HS-5 (cell line): ENCODE results near the gene DHRS13.
"Not testable (repeated sequence)": the region's sequence is repeated elsewhere in the genome, so short reads cannot be mapped to it uniquely, and the experiment has no call there.

ENCODE experiments used
- DNase-seq: peaks from one replicate; pipeline ENCODE4 v3.0.0-alpha.2; 2012; ENCODE audit warnings: low read depth

Gene DHRS13

DNA sequence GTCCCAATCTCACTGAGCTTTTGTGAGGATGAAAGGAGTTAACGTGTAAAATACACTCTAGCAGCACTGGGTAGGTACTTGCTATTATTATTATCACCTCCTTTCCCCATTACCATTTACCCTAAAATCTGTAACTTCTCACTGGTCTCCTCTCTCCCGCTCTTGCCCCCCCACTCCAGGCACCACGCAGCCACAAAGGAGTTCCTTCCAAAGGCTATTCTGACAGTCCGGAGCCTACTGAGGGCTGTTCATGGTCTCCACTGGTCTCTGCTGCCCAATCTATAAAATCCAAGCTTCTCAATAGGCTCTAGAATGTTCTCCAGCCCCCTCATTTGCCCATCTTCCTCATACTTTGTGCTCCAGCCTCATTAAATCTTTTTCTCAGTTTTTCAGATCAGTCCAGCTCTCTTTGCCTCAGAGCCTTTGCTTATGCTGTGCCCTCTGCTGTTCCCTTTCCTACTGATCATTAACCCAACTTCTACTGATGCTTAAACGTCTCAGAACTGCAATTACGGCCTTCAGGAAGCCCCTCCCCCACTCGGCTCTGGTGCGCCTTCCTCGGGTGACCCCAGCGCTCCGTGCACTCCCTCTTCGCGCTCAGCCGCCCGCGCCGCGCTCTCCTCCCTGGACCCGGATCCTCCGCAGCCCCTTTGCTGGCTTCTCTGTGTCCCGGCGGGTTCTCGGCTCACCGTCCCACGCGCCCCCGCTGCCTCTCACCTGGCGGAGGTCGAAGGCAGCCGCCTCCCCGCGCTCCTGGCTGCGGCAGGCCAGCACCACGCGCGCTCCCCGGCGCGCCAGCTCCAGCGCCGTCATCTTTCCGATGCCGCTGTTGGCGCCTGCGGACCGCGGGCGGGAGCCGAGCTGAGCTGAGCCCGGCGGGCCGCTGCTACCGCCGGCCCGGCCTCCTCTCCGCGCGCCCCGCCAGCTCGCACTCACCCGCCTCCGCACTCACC is 737 bp downstream of the DHRS13 start:
- no peak for DNase-seq

DNA sequence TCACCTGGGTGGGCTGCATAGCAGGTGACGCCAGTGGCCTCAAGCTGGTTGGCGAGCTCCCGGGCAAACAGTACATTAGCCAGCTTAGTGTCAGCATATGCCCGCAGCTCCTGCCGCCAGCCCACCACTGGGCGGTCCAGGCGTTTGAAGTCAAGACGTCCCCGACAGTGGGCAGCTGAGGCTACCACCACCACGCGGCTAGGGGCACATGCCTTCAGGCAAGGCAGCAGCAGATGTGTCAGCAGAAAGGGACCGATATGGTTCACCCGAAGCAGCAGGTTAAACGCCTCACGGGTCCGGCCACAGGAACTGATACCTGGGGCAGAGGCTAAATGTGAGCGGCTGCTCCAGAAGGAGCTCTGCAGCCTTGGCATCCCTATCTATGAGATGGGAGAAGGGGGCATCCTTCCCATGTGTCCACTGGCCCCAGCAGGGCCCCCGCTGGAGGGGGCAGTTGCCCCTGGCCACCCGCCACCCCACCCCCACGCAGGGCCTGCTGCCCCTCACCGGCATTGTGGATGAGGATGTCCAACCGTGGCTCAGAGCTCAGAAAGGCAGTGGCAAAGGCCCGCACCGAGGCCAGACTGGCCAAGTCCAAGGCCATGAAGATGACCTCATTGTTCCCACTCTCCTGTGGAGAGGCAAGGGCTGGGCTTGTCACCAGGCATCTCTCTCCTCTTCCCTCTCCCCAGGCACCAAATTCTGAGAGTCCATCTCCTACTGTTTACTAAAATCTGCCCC is 1.7 kb downstream of the DHRS13 start:
- no peak for DNase-seq

DNA sequence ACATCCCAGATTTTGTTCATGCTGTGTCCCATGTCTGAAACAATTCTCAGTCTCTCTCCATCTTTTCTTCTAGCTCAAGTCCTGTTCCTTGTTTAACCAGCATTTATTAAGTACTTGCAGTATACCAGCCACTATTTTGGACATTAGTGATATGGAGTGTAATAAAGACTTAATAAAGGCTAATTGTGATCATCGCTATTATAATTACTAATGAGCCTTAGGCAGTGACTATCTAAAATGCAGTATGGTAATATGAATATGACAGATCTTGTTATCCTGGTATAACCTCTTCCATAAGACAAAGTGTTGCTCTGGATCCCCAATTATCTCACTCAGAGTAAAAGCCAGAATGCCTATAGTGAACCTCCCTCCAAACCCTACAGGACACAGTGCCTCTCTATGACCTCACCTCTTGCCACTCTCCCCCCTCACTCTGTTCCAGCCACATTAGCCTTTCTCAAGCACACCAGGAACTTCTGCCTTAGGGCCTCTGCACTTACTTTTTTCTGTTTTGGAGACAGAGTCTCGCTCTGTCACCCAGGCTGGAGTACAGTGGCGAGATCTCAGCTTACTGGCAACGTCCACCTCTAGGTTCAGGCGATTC is 3.6 kb downstream of the DHRS13 start:
- DNase-seq: no peak

DNA sequence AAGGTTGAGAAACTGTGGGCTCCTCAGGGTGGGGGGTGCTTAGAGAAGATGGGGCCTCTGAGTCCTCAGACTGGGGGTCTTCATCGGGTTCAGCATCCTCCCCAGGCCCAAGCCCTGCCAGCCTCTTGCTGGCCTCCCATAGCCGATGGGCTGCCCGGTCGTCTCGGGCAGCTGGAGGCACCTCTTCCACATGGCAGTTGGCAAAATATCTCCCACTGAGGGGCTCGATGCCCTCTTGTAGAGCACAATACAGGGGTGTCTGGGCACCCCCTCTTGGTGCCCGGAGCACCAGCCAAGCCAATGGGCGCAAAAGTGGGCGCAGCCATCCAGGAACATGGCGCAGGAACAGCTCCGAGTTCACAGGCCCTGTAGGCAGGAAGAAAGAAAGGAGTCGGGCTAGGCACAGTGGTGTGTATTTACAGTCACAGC is 4.3 kb downstream of the DHRS13 start:
- no peak for DNase-seq

DNA sequence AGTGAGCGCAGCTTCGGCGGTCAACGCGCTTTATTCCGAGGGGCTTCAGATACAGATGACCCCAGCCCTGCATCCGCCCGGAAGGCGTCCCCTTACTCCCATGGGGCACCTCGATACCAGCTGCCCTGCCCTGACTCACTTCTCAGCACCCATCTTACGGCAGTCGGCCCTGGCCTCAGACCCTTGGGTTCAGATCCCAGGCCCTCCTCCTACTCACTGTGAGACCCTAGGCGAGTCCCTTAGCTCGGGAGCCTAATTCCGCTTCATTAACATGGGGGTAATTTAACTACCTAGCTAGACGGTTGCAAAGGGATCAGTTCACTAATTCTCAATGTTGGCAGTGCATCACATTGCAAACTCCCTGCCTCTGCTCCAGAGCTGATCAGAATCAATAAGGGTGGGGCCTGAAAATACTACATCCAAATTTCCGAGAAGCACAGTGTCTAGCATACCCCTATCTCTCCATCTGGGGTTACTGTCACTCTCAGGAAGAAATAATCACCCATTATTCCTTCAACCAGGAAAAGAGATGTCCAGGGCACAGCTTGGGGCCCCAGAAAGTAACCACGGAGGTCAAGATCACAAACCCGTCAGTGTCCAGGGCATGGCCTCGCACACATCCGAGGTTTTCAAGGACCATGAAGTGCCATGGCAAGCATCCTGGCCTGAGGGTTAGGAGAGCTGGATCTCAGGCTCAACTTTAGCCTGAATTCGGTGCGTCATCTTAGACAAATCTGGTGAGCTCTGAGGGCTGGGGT is 4.9 kb downstream of the DHRS13 start:
- no peak for DNase-seq

DNA sequence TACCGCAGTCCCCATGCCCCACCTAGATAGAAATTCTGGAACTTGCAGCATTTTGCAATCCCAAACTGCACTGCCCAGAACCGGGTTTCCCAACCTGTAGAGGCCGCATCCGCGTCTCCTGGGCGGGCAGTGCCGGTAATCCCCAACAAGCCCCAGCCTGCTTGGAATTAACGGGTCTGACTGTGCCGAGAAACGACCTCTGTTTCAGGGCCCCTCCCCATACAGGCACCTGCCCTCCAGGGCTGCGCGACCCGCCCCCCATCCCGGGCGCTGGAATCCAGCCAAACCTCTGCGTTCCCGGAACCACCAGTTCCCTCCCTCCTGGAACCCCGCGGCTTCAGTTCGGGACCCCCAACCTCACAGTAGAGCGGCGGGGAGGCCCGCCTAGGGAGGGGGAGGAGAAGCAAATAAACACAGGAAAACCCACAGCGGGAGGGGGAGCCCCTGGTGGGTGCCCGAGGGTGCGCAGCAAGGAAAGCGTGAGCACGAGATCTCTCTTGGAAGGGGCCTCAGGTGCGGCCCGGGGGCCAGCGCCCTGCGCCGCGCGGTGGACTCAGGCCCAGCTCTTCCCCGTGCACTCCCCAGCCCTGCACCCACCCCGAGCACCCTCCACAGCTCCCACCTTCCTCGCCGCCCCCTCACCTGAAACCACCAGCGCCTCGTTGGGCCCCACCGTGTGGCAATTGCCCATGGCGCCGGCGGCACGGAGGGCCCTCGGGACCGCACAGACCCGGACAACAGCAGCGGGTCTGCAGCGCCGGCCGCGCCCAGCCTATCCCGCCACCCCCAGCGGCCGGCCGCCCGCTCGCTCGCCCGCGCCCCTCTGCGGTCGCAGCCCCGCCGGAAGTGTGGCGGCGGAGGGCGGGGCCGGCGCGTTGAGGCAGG is 5.8 kb downstream of the DHRS13 start, which contains the start of gene FLOT2:
Gene FLOT2, minus strand, starts transcription at position 850 of the 885 bp plus-strand sequence. Its CDS starts 159 bp downstream, at position 691.
- no peak for DNase-seq

DNA sequence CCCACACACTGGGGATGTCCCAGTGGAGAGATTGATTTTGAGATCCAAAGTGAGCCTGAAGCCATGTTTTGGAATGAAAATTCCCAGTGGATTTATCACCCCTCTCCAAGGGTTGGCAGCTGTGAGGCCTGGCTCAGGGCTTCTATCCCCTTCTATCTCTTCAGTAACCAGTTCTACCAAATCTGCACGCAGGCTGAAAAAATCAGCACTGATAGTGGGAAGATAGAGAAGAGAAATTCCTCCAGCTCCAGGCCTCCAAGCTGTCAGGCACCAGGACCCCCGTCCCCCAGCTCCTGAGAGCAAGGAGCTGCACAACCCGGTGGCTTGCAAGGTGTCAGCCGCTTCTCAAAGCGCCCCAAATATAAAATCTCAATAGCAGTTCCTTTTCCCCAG is 6.4 kb downstream of the DHRS13 start:
- DNase-seq: no peak

DNA sequence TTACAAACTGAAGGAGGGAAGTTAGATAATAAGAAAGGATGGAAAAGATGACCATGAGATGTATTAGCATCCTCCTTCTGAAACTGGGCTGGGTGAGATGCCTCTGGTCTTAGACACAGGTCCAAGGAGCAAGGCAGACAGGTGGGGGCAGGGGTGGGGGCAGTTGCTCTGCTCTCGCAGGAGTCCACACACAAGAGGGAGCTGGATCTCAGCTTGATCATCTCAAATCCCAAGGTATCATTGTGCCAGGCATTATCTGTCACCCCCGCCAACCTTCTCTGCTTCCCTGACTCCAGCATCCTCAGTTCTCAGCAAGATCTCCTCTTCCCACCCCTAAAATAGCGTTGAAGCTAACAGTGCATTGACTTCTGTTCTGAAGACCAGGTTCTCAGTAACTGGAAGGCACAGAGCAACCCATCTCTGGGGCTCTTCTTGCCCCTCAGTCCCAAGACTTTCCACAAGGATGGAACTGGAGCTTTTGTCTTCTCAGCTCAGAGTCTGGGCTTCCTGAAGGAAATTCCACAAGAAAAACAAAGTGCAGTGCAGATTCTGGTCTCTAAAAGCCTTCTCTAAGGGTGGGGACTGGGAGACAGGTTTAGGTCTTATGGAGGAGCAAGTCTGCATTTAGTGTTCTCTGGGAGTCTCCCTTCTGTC is 7.0 kb downstream of the DHRS13 start:
- DNase-seq: no peak

DNA sequence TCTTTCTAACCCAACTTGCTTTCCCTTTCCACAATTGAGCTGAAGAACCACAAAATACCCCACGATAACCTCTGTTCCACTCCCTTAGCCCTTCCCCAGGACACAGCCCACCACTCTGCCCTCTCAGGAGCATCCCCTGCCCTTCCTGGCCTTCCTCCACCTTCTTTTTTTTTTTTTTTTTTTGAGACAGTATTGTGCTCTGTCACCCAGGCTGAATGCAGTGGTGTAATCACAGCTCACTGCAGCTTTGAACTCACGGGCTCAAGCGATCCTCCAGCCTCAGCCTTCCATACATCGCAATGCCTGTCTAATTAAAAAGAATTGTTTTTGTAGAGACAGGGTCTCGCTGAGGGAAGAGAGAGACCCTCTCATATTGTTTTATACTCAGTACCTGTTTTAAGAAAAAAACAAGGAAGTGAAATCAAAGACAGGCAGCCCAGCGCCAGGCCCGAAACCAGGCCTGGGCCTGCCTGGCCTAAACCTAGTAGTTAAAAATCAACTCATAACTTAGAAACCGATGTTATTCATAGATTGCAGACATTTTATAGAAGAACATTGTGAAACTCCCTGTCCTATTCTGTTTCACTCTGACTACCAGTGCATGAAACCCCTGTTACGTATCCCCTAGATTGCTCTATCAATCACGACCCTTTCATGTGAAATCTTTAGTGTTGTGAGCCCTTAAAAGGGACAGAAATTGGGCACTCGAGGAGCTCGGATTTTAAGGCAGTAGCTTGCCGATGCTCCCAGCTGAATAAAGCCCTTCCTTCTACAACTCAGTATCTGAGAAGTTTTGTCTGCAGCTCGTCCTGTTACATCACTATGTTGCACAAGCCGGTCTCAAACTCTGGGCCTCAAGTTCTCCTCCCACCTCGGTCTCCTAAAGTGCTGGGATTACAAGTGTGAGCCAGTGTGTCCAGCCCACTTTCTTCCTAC is 9.4 kb downstream of the DHRS13 start:
- DNase-seq: not testable (repeated sequence)

DNA sequence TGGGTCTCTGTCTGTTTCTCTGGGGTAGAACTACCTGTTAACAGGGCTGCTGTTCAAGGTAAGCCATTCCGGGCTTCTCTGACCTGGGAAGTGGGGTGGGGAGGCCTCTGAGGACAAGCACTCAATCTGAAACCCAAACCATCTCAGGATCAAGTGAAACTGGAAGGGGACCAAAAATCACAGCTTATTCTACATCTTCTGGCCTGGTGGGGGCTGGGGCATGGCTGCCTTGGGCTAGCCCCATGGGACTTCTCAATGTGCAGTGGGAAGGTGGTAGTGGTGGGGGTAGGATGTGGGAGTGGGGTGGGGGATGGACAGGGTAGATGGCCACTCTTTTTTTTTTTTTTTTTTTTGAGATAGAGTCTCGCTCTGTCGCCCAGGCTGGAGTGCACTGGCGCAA is 10.9 kb downstream of the DHRS13 start:
- no peak for DNase-seq

DNA sequence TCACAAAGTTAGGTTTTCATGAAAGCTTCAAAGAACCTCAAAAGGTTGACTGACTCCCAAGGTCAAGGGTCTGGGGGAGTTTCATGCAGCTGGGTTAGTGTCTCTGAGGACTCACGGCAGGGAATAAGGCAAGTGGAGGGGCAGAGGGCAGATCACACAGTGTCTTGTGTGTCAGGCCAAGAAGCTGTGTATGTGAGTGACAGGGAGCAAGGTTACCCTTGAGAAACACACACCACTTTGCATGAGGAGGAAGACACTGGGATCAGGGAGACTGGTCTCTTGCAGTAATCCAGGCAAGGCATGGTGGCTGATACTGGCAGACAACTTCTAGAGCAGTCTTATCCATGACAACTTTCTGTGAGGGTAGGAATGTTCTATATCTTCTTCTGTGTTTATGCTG is 11.7 kb downstream of the DHRS13 start:
- no peak for DNase-seq

DNA sequence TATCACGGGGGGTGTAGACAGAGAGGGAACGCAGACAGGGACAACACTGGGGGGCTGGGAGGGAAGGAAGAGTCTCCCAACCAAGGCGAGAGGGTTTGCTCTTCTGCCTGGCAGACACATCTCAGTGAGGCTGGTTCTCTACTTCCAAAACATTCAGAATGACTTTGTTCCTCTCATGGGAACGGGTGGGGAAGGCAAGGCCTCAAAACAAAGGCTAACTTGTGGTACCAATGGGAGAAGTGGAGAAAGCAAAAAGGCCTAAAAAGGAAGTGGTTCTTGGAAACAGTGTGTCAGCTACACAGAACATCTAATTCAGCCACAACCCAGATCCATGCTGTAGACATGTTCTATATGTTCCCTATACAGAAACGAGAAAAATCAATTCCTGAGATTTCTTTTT is 12.9 kb downstream of the DHRS13 start:
- DNase-seq: no peak

DNA sequence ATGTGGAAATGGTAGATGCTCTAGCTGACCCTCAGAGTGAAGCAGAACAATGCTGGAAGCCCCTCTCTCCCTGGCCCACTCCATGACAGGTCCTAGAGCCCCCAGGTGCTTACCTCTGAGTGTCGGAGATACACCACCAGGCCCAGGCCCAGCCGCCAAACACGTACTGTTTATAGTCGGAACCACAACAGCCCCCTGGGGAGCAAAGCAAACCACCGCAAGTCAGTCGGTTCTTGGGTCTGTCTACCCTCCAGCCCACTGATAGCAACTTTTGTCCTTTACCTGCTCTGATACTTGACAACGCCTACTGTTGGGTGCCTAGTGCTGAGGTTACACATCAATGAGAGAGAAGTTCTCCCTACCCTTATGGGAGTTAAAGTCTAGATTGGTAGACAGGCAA is 14.0 kb downstream of the DHRS13 start:
- DNase-seq: no peak

DNA sequence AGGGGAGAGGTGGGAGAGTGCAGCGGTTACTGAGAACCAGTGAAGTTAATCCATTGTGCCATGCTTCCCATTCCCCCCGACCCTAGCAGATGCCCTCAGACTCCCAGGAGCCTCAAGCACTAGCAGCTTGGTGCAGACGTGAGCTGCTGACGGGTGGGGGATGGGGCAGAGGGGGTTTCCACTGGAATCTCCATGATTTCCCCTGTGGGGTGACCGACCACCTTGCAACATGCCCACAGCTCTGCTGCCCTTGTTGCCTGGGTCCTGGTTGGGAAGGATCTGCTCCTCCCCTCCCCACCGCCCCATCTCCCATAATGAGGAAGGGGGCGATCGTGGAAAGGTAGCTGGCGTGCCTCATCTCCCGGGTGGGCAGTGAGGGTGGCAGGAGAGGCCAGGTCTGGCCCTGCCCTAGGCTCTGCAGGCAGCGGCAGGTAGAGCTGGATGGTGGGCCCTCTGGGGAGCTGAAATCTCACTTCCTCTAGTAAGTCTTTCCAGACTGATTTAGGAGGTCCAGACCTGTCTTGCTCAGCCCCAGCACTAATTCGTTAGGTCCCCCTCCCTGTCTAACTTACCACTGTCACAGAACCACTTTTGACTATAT is 14.9 kb downstream of the DHRS13 start:
- no peak for DNase-seq

DNA sequence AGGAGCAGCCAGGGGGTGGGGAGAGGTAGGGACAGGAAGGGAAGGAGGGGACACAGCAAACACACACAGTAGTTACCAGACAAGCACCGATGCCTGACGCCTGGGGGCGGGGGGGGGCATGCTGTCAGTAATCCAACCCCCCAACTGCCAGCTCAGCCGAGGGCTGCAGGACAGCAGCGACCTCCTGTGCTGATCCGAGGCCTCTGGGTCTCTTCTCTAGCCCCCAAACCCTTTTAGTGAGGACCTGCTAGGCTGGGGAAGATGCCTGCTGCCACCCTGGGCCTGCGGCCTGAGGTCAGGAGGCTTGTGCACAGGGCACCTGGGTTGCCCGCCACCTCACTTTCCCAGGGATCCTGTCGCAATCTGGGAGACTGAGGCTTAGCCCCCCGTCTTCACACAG is 16.9 kb downstream of the DHRS13 start:
- DNase-seq: no peak

DNA sequence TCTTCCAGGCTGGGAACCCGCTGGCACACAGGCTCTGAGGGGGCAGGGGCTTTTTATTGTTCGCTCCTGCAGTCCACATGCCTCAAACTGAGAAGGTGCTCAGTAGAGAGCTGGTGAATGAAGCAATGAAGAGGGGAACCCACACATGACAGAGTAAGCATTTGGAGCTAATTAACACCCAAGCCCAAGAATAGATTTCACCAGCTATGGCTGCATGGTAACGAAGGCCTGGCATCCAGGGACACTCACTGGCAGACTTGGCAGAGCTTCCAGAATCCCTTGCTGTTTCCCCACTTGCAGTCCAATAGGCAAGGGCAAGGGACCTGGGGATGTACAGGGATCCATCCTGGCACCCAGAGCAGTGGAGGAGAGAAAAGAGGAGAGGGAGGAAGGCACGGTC is 17.5 kb downstream of the DHRS13 start:
- DNase-seq: no peak

DNA sequence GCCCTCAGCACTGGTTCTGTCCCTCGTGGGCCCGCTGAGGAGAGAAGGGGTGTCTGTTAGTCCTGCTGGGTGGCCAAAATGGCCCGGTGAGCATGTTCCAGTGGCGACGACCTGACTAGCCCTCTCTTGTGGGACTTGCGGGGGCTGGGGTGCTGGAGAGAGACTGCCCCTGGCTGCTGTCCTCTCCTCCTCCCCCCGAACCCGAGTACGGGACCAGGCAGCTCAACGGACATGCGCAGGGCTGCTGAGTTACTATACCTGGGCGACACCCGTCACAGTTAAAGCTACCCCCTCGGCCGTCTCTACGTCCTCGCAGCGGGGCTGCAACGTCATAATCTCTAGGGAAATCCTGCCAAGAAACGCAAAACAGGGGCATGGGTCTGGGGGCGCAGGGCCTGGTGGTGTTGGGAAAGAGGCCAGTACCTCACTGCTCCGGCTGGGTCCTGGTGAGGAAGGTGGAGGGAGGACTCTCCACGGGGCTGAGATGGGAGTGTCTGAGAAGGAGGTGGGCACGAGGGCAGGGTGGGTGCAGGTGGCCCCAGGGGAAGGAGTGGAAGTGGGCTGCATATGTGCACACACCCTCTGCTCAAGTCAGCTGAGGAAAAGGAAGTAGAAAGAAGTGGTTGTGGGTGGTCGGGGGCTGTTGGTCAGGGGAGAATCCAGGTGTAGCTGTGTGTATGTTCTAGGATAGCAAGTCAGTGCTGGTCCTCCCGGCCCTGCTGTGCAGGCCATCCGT is 18.7 kb downstream of the DHRS13 start:
- DNase-seq: no peak
